ENCODE results near the gene CAMK1D. TPM values are rescaled to one million over a fixed set of nuclear protein-coding genes. Genes with fewer than 3 reads are reported as not detected.

Gene CAMK1D
- total and polyA plus RNA-seq, 8 donors, result 4.4 to 10.8 (median 4.8) TPM

DNA sequence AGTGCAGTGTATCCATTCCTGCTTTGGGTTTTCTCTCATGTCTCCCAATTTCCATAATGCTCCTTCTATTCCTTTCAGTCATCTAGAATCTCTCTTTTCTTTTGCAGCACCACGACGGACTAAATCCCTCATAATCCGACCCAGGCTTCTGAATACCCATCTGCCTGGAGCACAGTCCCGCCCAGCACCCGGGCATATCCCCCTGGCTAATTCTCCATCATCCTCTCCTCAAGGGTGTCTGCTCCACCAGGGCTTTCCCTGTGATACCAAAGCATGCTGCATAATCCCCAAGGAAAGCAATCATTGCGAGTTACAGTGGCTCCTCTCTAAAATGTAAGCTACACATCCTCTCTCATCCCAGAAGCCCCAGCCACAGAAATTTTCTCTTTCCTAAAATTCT lies 330.3 kb downstream of the CAMK1D start:
- H3K4me3 ChIP-seq, result no peak overlapping the region
- intact Hi-C loops (cut with DNase I), result no loop called here
- H3K27ac ChIP-seq, result no peak overlapping the region
- no peaks in the 10 kb centered on the region for H3K4me1 ChIP-seq
- no peak for DNase-seq
- no peak for ATAC-seq
- no peaks in the 10 kb centered on the region for H3K36me3 ChIP-seq
- no peak for TF ChIP-seq CTCF (IDR thresholded peaks at IDR 0.05)
- peaks cover 0 to 6% of the 10 kb centered on the region in 2 donors for H3K9me3 ChIP-seq
- H3K27me3 ChIP-seq, result peaks cover 0 to 6% of the 10 kb centered on the region in 2 donors

DNA sequence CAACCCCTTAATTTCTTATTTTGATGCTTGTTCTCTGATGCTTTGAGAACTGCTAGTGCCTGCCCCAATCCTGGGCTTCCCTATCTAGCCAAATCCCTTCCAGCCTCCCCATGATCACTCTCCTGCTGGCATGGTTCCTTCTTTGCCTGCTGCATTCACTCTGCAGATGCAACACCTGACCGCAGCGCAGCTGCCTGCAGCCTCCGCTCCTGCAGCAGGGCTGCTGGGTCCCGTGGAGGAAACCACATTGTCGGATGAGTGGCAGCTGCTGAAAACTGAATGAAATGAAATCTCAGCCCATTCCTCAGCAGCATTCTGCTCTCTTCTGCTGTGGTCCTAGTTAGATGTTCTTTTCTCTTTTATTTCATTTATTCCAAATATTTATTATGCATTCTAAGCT lies 331.9 kb downstream of the CAMK1D start:
- ATAC-seq (no peak), DNase-seq (no peak)
- Histone ChIP-seq H3K4me3 (no peak overlapping the region), H3K36me3 (no peaks in the 10 kb centered on the region), H3K27me3 (no peaks in the 10 kb centered on the region), H3K9me3 (peaks cover 0 to 6% of the 10 kb centered on the region in 2 donors), H3K4me1 (no peaks in the 10 kb centered on the region), H3K27ac (no peak overlapping the region)
- no peak for TF ChIP-seq CTCF (IDR thresholded peaks at IDR 0.05)
- intact Hi-C loops (cut with DNase I), result no loop called here

DNA sequence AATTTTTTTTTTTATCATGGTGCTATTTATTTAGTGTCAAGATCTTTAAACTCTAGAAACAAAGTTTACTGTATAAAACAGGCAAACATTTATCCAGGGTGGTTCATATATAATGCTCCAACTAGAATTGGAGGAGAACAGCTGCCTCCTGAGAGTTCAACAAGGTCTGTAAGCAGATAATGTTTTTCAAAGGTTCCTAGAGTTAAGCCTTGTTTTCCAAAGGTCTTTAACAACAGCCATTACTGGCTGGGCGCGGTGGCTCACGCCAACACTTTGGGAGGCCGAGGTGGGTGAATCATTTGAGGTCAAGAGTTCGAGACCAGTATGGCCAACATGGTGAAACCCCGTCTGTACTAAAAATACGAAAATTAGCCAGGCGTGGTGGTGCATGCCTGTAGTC lies 335.4 kb downstream of the CAMK1D start:
- no peaks in the 10 kb centered on the region for H3K36me3 ChIP-seq
- no peak for ATAC-seq
- DNase-seq, result no peak
- no peaks in the 10 kb centered on the region for H3K4me1 ChIP-seq
- TF ChIP-seq CTCF (IDR thresholded peaks at IDR 0.05), result no peak
- H3K27ac ChIP-seq, result no peak overlapping the region
- intact Hi-C loops (cut with DNase I), result no loop called here
- no peaks in the 10 kb centered on the region for H3K27me3 ChIP-seq
- H3K4me3 ChIP-seq, result no peak overlapping the region
- no peaks in the 10 kb centered on the region for H3K9me3 ChIP-seq

- Histone ChIP-seq H3K27ac (no peak overlapping the region), H3K4me1 (no peaks in the 10 kb centered on the region), H3K4me3 (no peak overlapping the region), H3K27me3 (no peaks in the 10 kb centered on the region), H3K36me3 (no peaks in the 10 kb centered on the region), H3K9me3 (no peaks in the 10 kb centered on the region)
- intact Hi-C loops (cut with DNase I), result no loop called here
- DNase-seq (no peak), ATAC-seq (no peak)
- TF ChIP-seq CTCF (IDR thresholded peaks at IDR 0.05), result no peak
Observed at GRCh38 chr10:12685261-12686058, 336.1 kb downstream of the CAMK1D start.

GRCh38 chr10:12687996-12688395 lies 338.6 kb downstream of the CAMK1D start:
- ATAC-seq (peak; percentile 68), DNase-seq (no peak)
- no peaks in the 10 kb centered on the region for H3K27me3 ChIP-seq
- intact Hi-C loops (cut with DNase I), result no loop called here
- no peak overlapping the region for H3K4me3 ChIP-seq
- no peak for TF ChIP-seq CTCF (IDR thresholded peaks at IDR 0.05)
- H3K9me3 ChIP-seq, result no peaks in the 10 kb centered on the region
- H3K36me3 ChIP-seq, result no peaks in the 10 kb centered on the region
- H3K27ac ChIP-seq, result no peak overlapping the region
- H3K4me1 ChIP-seq, result no peaks in the 10 kb centered on the region

Data from left lung (tissue), 10 donors.